ENCODE results near the gene MMP15.

- TF ChIP-seq CTCF (IDR thresholded peaks at IDR 0.05), result no peak
- no peak for TF ChIP-seq POLR2A (IDR thresholded peaks at IDR 0.05)
These were observed 5.7 kb downstream of the MMP15 start for GRCh38 chr16:58031016-58031800.

Data from lower leg skin (tissue), 3 donors.